H9 (cell line): ENCODE data around the gene ISYNA1. TPM values are rescaled to one million over a fixed set of nuclear protein-coding genes. Genes with fewer than 3 reads are reported as not detected.

Source experiments
- DNase-seq: peaks from one replicate; pipeline ENCODE4 v3.0.0-alpha.2; 2017
- H2AFZ ChIP-seq: one replicate; pipeline ENCODE4 v1.6.1; 2013; ENCODE audit warnings: mild to moderate bottlenecking, low read length, control low read depth, moderate library complexity
- H2AK5ac ChIP-seq: 2 replicates; pipeline ENCODE4 v1.6.1; 2013; ENCODE audit warnings: low read length, control low read depth, mixed read lengths; ENCODE audit not compliant: insufficient read length
- H2BK120ac ChIP-seq: one replicate; pipeline ENCODE4 v1.6.1; 2013; ENCODE audit warnings: low read depth, mild to moderate bottlenecking, low read length, control low read depth, inconsistent platforms; ENCODE audit not compliant: poor library complexity, severe bottlenecking
- H2BK12ac ChIP-seq: 2 replicates; pipeline ENCODE4 v1.6.1; 2013; ENCODE audit warnings: low read length, control low read depth, mixed read lengths, low read depth; ENCODE audit not compliant: insufficient read length
- H2BK15ac ChIP-seq: 2 replicates; pipeline ENCODE4 v1.6.1; 2013; ENCODE audit warnings: low read depth, low read length, control low read depth
- H2BK20ac ChIP-seq: one replicate; pipeline ENCODE4 v1.6.1; 2013; ENCODE audit warnings: low read depth, mild to moderate bottlenecking, low read length, control low read depth, inconsistent platforms; ENCODE audit not compliant: poor library complexity, severe bottlenecking
- H2BK5ac ChIP-seq: 2 replicates; pipeline ENCODE4 v1.6.1; 2013; ENCODE audit warnings: low read length, control low read depth, mixed read lengths; ENCODE audit not compliant: insufficient read length
- H3K14ac ChIP-seq: 2 replicates; pipeline ENCODE4 v1.6.1; 2013; ENCODE audit warnings: low read length, control low read depth; ENCODE audit not compliant: insufficient read depth
- H3K18ac ChIP-seq: 2 replicates; pipeline ENCODE4 v1.6.1; 2013; ENCODE audit warnings: low read depth, mild to moderate bottlenecking, mixed read lengths, low read length, control low read depth; ENCODE audit not compliant: insufficient read length
- H3K23ac ChIP-seq: 2 replicates; pipeline ENCODE4 v1.6.1; 2013; ENCODE audit warnings: low read length, control low read depth, mixed read lengths, low read depth; ENCODE audit not compliant: insufficient read length
- H3K23me2 ChIP-seq: 2 replicates; pipeline ENCODE4 v1.6.1; 2013; ENCODE audit warnings: low read depth, mild to moderate bottlenecking, mixed read lengths, low read length, control low read depth; ENCODE audit not compliant: insufficient read length, poor library complexity, severe bottlenecking
- H3K27ac ChIP-seq: 2 replicates; pipeline ENCODE4 v1.5.1; 2013; ENCODE audit warnings: low read length, control low read depth, mixed read lengths, low read depth; ENCODE audit not compliant: insufficient read length
- H3K27me3 ChIP-seq: 2 replicates; pipeline ENCODE4 v1.6.1; 2013; ENCODE audit warnings: low read length, control low read depth, inconsistent platforms; ENCODE audit not compliant: insufficient read depth
- H3K4ac ChIP-seq: 2 replicates; pipeline ENCODE4 v1.6.1; 2013; ENCODE audit warnings: low read depth, mild to moderate bottlenecking, control low read depth, inconsistent platforms, low read length, moderate library complexity
- H3K4me1 ChIP-seq: 2 replicates; pipeline ENCODE4 v1.6.1; 2013; ENCODE audit warnings: low read length, control low read depth, inconsistent platforms; ENCODE audit not compliant: insufficient read depth
- H3K4me2 ChIP-seq: 2 replicates; pipeline ENCODE4 v1.6.1; 2013; ENCODE audit warnings: low read length, control low read depth, mixed read lengths; ENCODE audit not compliant: insufficient read length, insufficient read depth
- H3K56ac ChIP-seq: 2 replicates; pipeline ENCODE4 v1.6.1; 2013; ENCODE audit warnings: low read depth, mild to moderate bottlenecking, mixed read lengths, low read length, control low read depth; ENCODE audit not compliant: insufficient read length
- H3K79me1 ChIP-seq: 2 replicates; pipeline ENCODE4 v1.6.1; 2013; ENCODE audit warnings: low read depth, mild to moderate bottlenecking, moderate library complexity, low read length, control low read depth, inconsistent platforms; ENCODE audit not compliant: insufficient read depth, poor library complexity, severe bottlenecking
- H3K79me2 ChIP-seq: 2 replicates; pipeline ENCODE4 v1.6.1; 2013; ENCODE audit warnings: low read length, control low read depth, inconsistent platforms; ENCODE audit not compliant: insufficient read depth
- H3K9ac ChIP-seq: 2 replicates; pipeline ENCODE4 v1.6.1; 2013; ENCODE audit warnings: low read length, control low read depth, mixed read lengths; ENCODE audit not compliant: insufficient read length; ENCODE audit errors: extremely low read depth
- H3K9me3 ChIP-seq: one replicate; pipeline ENCODE4 v1.6.1; 2013; ENCODE audit warnings: low read depth, low read length, inconsistent platforms; ENCODE audit not compliant: control insufficient read depth
- H3T11ph ChIP-seq: one replicate; pipeline ENCODE4 v1.6.1; 2013; ENCODE audit warnings: mild to moderate bottlenecking, low read length, control low read depth, inconsistent platforms
- H4K20me1 ChIP-seq: one replicate; pipeline ENCODE4 v1.6.1; 2013; ENCODE audit not compliant: control insufficient read depth, insufficient read length, insufficient read depth
- H4K5ac ChIP-seq: 2 replicates; pipeline ENCODE4 v1.6.1; 2013; ENCODE audit warnings: low read depth, mild to moderate bottlenecking, mixed read lengths, low read length, control low read depth; ENCODE audit not compliant: insufficient read length
- H4K8ac ChIP-seq: replicated peaks from 2 replicates; pipeline ENCODE4 v1.6.1; 2013; ENCODE audit warnings: low read length, control low read depth, mixed read lengths, low read depth; ENCODE audit not compliant: insufficient read length
- H4K91ac ChIP-seq: 2 replicates; pipeline ENCODE4 v1.6.1; 2013; ENCODE audit warnings: low read depth, mild to moderate bottlenecking, moderate library complexity, mixed read lengths, low read length, control low read depth; ENCODE audit not compliant: insufficient read length
- H3K27ac Mint-ChIP-seq, 3 experiments: 2 replicates in 2 of 3; 3 replicates in 1 of 3; pipeline ENCODE4 v1.8.0; 2020 to 2021; ENCODE audit warnings: mixed read lengths in 3 of 3, mild to moderate bottlenecking in 1 of 3, moderate library complexity in 1 of 3
- H3K27me3 Mint-ChIP-seq: 2 replicates; pipeline ENCODE4 v1.8.0; 2021; ENCODE audit warnings: low read depth, mild to moderate bottlenecking, moderate library complexity, mixed read lengths
- H3K36me3 Mint-ChIP-seq, 3 experiments: 2 replicates in 2 of 3; 3 replicates in 1 of 3; pipeline ENCODE4 v1.8.0; 2020 to 2021; ENCODE audit warnings: low read depth in 3 of 3, mixed read lengths in 3 of 3; ENCODE audit not compliant: insufficient read depth in 1 of 3
- H3K4me1 Mint-ChIP-seq, 2 experiments: 2 replicates each; pipeline ENCODE4 v1.8.0; 2020; ENCODE audit warnings: mixed read lengths in 2 of 2
- H3K4me3 Mint-ChIP-seq, 2 experiments: 2 replicates in 1 of 2; 3 replicates in 1 of 2; pipeline ENCODE4 v1.8.0; 2020 to 2021; ENCODE audit warnings: mild to moderate bottlenecking in 2 of 2, mixed read lengths in 2 of 2, moderate library complexity in 1 of 2
- H3K9me3 Mint-ChIP-seq, 2 experiments: 2 replicates in 1 of 2; 3 replicates in 1 of 2; pipeline ENCODE4 v1.8.0; 2020; ENCODE audit warnings: mild to moderate bottlenecking in 2 of 2, mixed read lengths in 2 of 2, moderate library complexity in 1 of 2
- WGBS: extraction: QIAGEN DNeasy Blood & Tissue Kit; methylation state at CpG from one replicate; pipeline ENCODE4 v1.1.7; 2013; ENCODE audit warnings: missing lambda C conversion rate, low lambda C conversion rate, mixed read lengths; ENCODE audit not compliant: insufficient read length; ENCODE audit errors: extremely low coverage; 5-methylcytosine and 5-hydroxymethylcytosine counted together
- total RNA-seq: library from RNA; stranded (reverse); gene quantifications from 2 replicates; pipeline ENCODE4 v1.2.1, GENCODE V29; 2021
- TF ChIP-seq, protein P1 (sequence below): fragments of 200-600 bp; sonication (generic); conservative IDR thresholded peaks from 3 replicates; pipeline ENCODE4 v1.8.0; 2021; ENCODE audit warnings: antibody characterized with exemption, mild to moderate bottlenecking

ISYNA1 gene
- total RNA-seq, 1 experiment from 2014 or later: 241 TPM

DNA sequence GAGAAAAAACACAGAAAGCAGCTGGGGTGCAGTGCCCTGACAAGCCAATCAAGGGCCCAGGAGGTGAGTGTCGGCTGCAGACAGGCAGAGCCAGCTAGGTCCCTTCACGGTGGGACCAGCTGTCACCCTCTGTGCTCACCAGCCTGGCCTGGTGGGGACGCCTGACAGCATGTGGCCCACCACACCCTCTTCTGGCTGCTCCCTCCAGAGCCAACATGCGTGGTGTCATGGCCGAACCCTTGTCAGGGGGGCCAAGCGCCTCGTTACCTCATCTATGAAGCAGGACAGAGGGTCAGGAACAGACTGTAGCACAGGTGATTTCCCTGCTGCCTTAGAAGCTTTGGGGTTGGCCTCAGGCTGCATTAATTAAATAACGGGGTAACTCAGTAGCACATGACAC lies 40.0 kb upstream of the ISYNA1 start:
- H3K27ac Mint-ChIP-seq: peak overlapping the region in 1 of 3 experiments; percentile 7; a peak in 1 of 7 replicates
- TF ChIP-seq, protein P1, sequence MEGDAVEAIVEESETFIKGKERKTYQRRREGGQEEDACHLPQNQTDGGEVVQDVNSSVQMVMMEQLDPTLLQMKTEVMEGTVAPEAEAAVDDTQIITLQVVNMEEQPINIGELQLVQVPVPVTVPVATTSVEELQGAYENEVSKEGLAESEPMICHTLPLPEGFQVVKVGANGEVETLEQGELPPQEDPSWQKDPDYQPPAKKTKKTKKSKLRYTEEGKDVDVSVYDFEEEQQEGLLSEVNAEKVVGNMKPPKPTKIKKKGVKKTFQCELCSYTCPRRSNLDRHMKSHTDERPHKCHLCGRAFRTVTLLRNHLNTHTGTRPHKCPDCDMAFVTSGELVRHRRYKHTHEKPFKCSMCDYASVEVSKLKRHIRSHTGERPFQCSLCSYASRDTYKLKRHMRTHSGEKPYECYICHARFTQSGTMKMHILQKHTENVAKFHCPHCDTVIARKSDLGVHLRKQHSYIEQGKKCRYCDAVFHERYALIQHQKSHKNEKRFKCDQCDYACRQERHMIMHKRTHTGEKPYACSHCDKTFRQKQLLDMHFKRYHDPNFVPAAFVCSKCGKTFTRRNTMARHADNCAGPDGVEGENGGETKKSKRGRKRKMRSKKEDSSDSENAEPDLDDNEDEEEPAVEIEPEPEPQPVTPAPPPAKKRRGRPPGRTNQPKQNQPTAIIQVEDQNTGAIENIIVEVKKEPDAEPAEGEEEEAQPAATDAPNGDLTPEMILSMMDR: no peak
- Histone ChIP-seq H2BK20ac (no peak overlapping the region), H3K4me2 (no peak overlapping the region), H3K14ac (no peak overlapping the region), H4K91ac (no peak overlapping the region), H3K4ac (no peak overlapping the region), H3T11ph (no peak overlapping the region), H3K27ac (no peak overlapping the region), H3K79me1 (peaks cover 2% of the 10 kb centered on the region), H4K5ac (no peak overlapping the region), H2BK120ac (no peak overlapping the region), H3K79me2 (no peaks in the 10 kb centered on the region; the same call in 1 of the 2 replicates), H4K20me1 (no peaks in the 10 kb centered on the region), H3K4me1 (no peaks in the 10 kb centered on the region; the same call in 1 of the 2 replicates), H3K23me2 (no peaks in the 10 kb centered on the region), H2BK12ac (no peak overlapping the region), H2BK15ac (no peak overlapping the region), H4K8ac (no peak overlapping the region), H3K18ac (no peak overlapping the region), H2AK5ac (no peak overlapping the region), H2BK5ac (no peak overlapping the region), H2AFZ (no peak overlapping the region), H3K56ac (no peak overlapping the region), H3K27me3 (no peaks in the 10 kb centered on the region), H3K23ac (no peak overlapping the region), H3K9ac (no peak overlapping the region), H3K9me3 (no peaks in the 10 kb centered on the region)
- WGBS: no CpG with 5 or more reads among the region's 8 CpGs
- peaks cover 0 to 3% (median 2%) of the 10 kb centered on the region in 3 experiments; a peak in 1 of 7 replicates for H3K36me3 Mint-ChIP-seq
- peaks cover 22 to 26% of the 10 kb centered on the region in 2 experiments for H3K4me1 Mint-ChIP-seq
- no peaks in the 10 kb centered on the region for H3K27me3 Mint-ChIP-seq
- no peak for DNase-seq
- no peak overlapping the region for H3K4me3 Mint-ChIP-seq
- no peaks in the 10 kb centered on the region; a peak in 1 of 5 replicates for H3K9me3 Mint-ChIP-seq
